Panc1 (cell line): ENCODE data around the gene ARMC3.

ENCODE experiments used
- CTCF ChIP-seq: fragments of 450-650 bp; IDR thresholded peaks from 2 replicates; pipeline ENCODE4 v1.5.1; 2017; ENCODE audit warnings: mild to moderate bottlenecking
- POLR2AphosphoS5 ChIP-seq: IDR thresholded peaks from 2 replicates; pipeline ENCODE4 v1.6.1; 2012; ENCODE audit warnings: mild to moderate bottlenecking, low read depth, low read length, moderate library complexity
- REST ChIP-seq, 2 experiments: IDR thresholded peaks; 2 replicates each; pipeline ENCODE4 v1.6.1; 2011 to 2012; ENCODE audit warnings: low read depth in 2 of 2, control low read depth in 1 of 2, low read length in 1 of 2, mild to moderate bottlenecking in 1 of 2, moderate library complexity in 1 of 2; ENCODE audit not compliant: insufficient read depth in 1 of 2
- SIN3A ChIP-seq: IDR thresholded peaks from 2 replicates; pipeline ENCODE4 v1.6.1; 2012; ENCODE audit warnings: low read depth, mild to moderate bottlenecking, low read length, moderate library complexity, borderline replicate concordance; ENCODE audit not compliant: insufficient read depth
- TCF7L2 ChIP-seq: IDR thresholded peaks from 2 replicates; pipeline ENCODE4 v1.6.1; 2011; ENCODE audit warnings: mild to moderate bottlenecking, low read depth, low read length, inconsistent platforms

- TF ChIP-seq SIN3A (no peak), CTCF (no peak), POLR2AphosphoS5 (no peak), REST (IDR thresholded peaks at IDR 0.05; ENCODE audit: insufficient read depth in 1 of 2, low read depth in 2 of 2, low read length in 1 of 2) (no peak), TCF7L2 (no peak)
Observed at GRCh38 chr10:23078114-23078513, 150.3 kb downstream of the ARMC3 start.
